Kidney (tissue), 14 donors: ENCODE results near the gene HPS6. TPM values are rescaled to one million over a fixed set of nuclear protein-coding genes. Genes with fewer than 3 reads are reported as not detected.
"Not testable (repeated sequence)": the region's sequence is repeated elsewhere in the genome, so short reads cannot be mapped to it uniquely, and the experiment has no call there.

Source experiments
- DNase-seq, 5 donors: peaks; one replicate each; pipeline ENCODE4 v3.0.0-alpha.2; 2013 to 2020
- FAIRE-seq: peaks from 2 replicates; lab custom pipeline; 2012; peaks lifted over from hg19 to GRCh38; lab: Jason Lieb, UNC
- H3K27ac ChIP-seq, 2 donors: one replicate each; pipeline ENCODE4 v1.7.0; 2013; ENCODE audit warnings: low read depth in 2 of 2, low read length in 2 of 2, inconsistent platforms in 1 of 2
- H3K27me3 ChIP-seq: one replicate; pipeline ENCODE4 v1.7.1; 2013; ENCODE audit warnings: low read length, inconsistent platforms; ENCODE audit not compliant: control insufficient read depth, insufficient read depth
- H3K36me3 ChIP-seq, 3 donors: one replicate each; pipeline versions ENCODE4 v1.7.0 to v1.7.1; 2013; ENCODE audit warnings: low read length in 3 of 3, control low read depth in 1 of 3, inconsistent platforms in 1 of 3; ENCODE audit not compliant: insufficient read depth in 3 of 3, control insufficient read depth in 2 of 3
- H3K4me1 ChIP-seq, 3 donors: one replicate each; pipeline versions ENCODE4 v1.7.0 to v1.7.1; 2013; ENCODE audit warnings: low read length in 3 of 3, inconsistent platforms in 1 of 3, low read depth in 1 of 3; ENCODE audit not compliant: control insufficient read depth in 2 of 3, insufficient read depth in 2 of 3
- H3K4me3 ChIP-seq, 3 donors: one replicate each; pipeline versions ENCODE4 v1.7.0 to v1.8.1; 2013; ENCODE audit warnings: low read length in 3 of 3, control low read depth in 1 of 3, inconsistent platforms in 1 of 3
- H3K9ac ChIP-seq, 3 donors: one replicate each; pipeline versions ENCODE4 v1.7.0 to v1.7.1; 2013; ENCODE audit warnings: low read length in 3 of 3, control low read depth in 1 of 3, inconsistent platforms in 1 of 3
- H3K9me3 ChIP-seq, 3 donors: one replicate each; pipeline versions ENCODE4 v1.7.0 to v1.7.1; 2013; ENCODE audit warnings: low read length in 3 of 3, control low read depth in 1 of 3, inconsistent platforms in 1 of 3; ENCODE audit not compliant: control insufficient read depth in 2 of 3, insufficient read depth in 1 of 3
- intact Hi-C: fragments of 100-400 bp; cut with DNase I; formaldehyde crosslinking; loops from one replicate; pipeline ENCODE4 v1.11.1; 2022
- polyA plus RNA-seq: library from polyadenylated mRNA; stranded (reverse); fragments of 350-450 nt; fragmentation: Illumina TruSeq; extraction: RNeasy Lipid Tissue Mini Kit (QIAGEN cat#74804); gene quantifications from one replicate; pipeline ENCODE4 v1.2.3, GENCODE V29; 2014; ENCODE audit warnings: low read depth, low replicate concordance; ENCODE audit not compliant: insufficient read depth
- total RNA-seq: library from RNA; stranded (reverse); fragmentation: NEBNext Ultra II Directional; extraction: Animal tissue kit (Norgen Biotek cat#: 25700); gene quantifications from one replicate; pipeline ENCODE4 v1.2.1, GENCODE V29; 2021
- TF ChIP-seq, protein P1 (sequence below): IDR thresholded peaks from 3 replicates; pipeline ENCODE4 v1.5.1; 2012; ENCODE audit warnings: mild to moderate bottlenecking, moderate library complexity, borderline replicate concordance; ENCODE audit not compliant: insufficient read depth; ENCODE audit errors: extremely low read depth
- donor health status: control.
- donor health status: control.
- donor health status: control.
- donor health status: control.
- donor health status: control.
- donor health status: DM: yes; HTN: yes; CAD: no.
- donor health status: Normal renal cell carcinoma (clear cell type).

HPS6 gene
- total and polyA plus RNA-seq, 2 donors from 2014 or later: 11.9 to 20.0 TPM

DNA sequence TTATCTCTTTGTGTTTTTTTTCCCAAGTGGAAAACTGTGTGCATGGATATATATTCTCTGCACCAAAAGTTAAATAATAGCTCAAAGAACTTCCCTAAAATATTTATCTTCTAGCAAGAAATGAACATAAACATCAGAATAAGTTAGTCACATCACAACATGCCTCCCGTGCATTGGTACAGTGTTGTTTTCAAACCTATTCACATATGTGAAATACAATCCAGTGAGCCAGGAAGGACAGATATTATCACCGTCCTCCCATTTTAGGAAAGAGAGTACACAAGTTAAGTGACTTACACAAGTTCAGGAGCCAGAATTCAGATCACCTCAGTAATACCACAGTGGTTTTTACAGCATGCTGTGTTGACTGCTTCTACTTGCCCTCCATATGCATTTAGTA is 31.4 kb upstream of the HPS6 start:
- Histone ChIP-seq H3K4me3 (no peak overlapping the region), H3K9ac (no peak overlapping the region), H3K36me3 (peaks cover 0 to 21% (median 18%) of the 10 kb centered on the region in 3 donors), H3K9me3 (no peaks in the 10 kb centered on the region), H3K27ac (no peak overlapping the region), H3K4me1 (no peaks in the 10 kb centered on the region), H3K27me3 (no peaks in the 10 kb centered on the region)
- no peak for FAIRE-seq
- intact Hi-C loops: no loop called here
- TF ChIP-seq, protein P1, sequence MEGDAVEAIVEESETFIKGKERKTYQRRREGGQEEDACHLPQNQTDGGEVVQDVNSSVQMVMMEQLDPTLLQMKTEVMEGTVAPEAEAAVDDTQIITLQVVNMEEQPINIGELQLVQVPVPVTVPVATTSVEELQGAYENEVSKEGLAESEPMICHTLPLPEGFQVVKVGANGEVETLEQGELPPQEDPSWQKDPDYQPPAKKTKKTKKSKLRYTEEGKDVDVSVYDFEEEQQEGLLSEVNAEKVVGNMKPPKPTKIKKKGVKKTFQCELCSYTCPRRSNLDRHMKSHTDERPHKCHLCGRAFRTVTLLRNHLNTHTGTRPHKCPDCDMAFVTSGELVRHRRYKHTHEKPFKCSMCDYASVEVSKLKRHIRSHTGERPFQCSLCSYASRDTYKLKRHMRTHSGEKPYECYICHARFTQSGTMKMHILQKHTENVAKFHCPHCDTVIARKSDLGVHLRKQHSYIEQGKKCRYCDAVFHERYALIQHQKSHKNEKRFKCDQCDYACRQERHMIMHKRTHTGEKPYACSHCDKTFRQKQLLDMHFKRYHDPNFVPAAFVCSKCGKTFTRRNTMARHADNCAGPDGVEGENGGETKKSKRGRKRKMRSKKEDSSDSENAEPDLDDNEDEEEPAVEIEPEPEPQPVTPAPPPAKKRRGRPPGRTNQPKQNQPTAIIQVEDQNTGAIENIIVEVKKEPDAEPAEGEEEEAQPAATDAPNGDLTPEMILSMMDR: no peak
- no peak for DNase-seq

DNA sequence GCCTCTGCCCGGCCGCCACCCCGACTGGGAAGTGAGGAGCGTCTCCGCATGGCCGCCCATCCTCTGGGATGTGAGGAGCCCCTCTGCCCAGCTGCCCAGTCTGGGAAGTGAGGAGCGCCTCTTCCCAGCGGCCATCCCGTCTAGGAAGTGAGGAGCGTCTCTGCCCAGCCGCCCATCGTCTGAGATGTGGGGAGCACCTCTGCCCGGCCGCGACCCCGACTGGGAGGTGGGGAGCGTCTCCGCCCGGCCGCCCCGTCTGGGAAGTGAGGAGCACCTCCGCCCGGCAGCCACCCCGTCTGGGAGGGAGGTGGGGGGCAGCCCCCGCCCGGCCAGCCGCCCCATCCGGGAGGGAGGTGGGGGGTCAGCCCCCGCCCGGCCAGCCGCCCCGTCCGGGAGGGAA is 29.3 kb upstream of the HPS6 start:
- DNase-seq: peak in 1 of 5 donors; percentile 59
- H3K4me3 ChIP-seq, H3K27me3 ChIP-seq, H3K27ac ChIP-seq, intact Hi-C loops, H3K9ac ChIP-seq, H3K4me1 ChIP-seq, FAIRE-seq, H3K9me3 ChIP-seq: not testable (repeated sequence)
- H3K36me3 ChIP-seq: peaks cover 0 to 23% (median 15%) of the 10 kb centered on the region in 3 donors

DNA sequence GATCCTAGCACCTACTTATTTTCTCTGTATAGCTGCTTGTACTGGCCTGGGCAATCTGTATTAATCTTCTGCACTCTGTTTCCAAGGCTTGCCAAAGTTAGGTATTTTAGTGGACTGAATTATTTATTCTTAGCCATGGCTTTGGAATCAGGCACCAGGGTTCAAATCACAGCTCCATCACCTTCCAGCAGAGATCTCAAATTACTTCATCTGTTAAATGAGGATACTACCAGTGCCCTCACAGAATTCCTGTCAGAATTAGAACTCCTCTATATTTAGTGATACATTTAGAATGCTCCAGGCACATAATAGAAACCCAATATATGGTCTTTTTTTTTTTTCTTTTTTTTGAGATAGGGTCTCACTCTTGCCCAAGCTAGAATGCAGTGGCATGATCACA is 26.7 kb upstream of the HPS6 start:
- TF ChIP-seq, protein P1: no peak
- Histone ChIP-seq H3K36me3 (peaks cover 0 to 13% (median 5%) of the 10 kb centered on the region in 3 donors), H3K27me3 (no peaks in the 10 kb centered on the region), H3K4me1 (peaks cover 0 to 2% (median 0%) of the 10 kb centered on the region in 3 donors), H3K9ac (no peak overlapping the region), H3K27ac (no peak overlapping the region), H3K9me3 (no peaks in the 10 kb centered on the region), H3K4me3 (no peak overlapping the region)
- DNase-seq (no peak), FAIRE-seq (no peak)
- intact Hi-C loops: no loop called here

DNA sequence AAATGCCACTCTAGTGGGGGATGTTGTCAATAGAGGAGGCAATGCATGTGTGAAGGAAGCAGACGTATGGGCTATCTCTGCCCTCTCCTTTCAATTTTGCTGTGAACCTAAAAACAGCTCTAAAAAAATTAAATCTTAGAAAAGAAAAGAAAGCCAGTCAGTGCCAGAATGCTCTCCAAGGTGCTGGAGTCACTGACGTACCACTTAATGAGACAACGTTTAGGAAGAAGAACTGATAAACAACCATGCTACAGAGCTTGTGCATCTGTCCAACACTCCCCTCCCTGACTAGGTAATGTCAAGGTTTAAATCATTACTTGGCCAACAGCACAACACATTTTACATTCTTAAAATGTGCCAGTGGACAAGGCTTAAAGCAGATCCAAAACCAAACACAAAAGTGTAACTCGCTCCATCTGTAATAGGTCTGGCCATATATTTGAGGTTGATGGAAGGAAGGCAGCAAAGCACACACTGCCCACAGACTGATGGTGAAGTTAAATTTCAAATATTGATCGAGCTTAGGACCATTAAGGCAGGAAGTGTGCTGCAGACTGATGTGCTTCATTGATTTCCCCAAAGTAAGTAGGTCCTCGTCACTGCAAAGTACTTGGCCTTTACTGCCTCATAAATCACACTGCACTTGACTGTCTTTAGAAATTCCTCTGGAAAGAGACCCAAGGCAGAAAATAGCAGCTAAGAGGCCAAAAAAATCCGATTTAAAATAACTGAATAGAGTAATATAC is 24.7 kb upstream of the HPS6 start:
- H3K4me1 ChIP-seq: peaks cover 0 to 2% (median 0%) of the 10 kb centered on the region in 3 donors
- H3K27me3 ChIP-seq: no peaks in the 10 kb centered on the region
- no peak overlapping the region for H3K9ac ChIP-seq
- DNase-seq (peak in 3 of 5 donors; percentile 25 to 64 (median 53)), FAIRE-seq (no peak)
- intact Hi-C loops: no loop called here
- H3K4me3 ChIP-seq: no peak overlapping the region
- H3K27ac ChIP-seq: no peak overlapping the region
- H3K36me3 ChIP-seq: peaks cover 0 to 8% (median 5%) of the 10 kb centered on the region in 3 donors
- TF ChIP-seq, protein P1: no peak
- H3K9me3 ChIP-seq: no peaks in the 10 kb centered on the region
